H1 (cell line): ENCODE data around the gene FAM170B. TPM values are rescaled to one million over a fixed set of nuclear protein-coding genes. Genes with fewer than 3 reads are reported as not detected.

Experiments
- CTCF ChIA-PET: fragments of 300-600 bp; sonication (Branson Sonifier 250); formaldehyde crosslinking; loops from one replicate; lab custom pipeline; 2021; ENCODE audit not compliant: partially characterized antibody; lab: Charles Lee
- POLR2A ChIA-PET: fragments of 300-600 bp; sonication (Branson Sonifier 250); formaldehyde crosslinking; loops from one replicate; lab custom pipeline; 2021; ENCODE audit warnings: inconsistent platforms; ENCODE audit not compliant: partially characterized antibody; lab: Charles Lee
- DNase-seq, 2 experiments: peaks; one replicate each; pipeline versions ENCODE4 v3.0.0 to v3.0.0-alpha.2; 2010 to 2022; ENCODE audit warnings: low spot score in 2 of 2, low read depth in 1 of 2, mixed read lengths in 1 of 2
- FAIRE-seq: peaks from 2 replicates; lab custom pipeline; 2011; peaks lifted over from hg19 to GRCh38; lab: Jason Lieb, UNC
- H2AFZ ChIP-seq: 2 replicates; pipeline ENCODE4 v1.8.1; 2012; ENCODE audit warnings: low read length, inconsistent platforms
- H2AK5ac ChIP-seq: 2 replicates; pipeline ENCODE4 v1.6.1; 2013; ENCODE audit warnings: low read depth, low read length
- H2BK120ac ChIP-seq: replicated peaks from 2 replicates; pipeline ENCODE3; 2013; ENCODE audit warnings: low read depth, low read length, inconsistent platforms
- H2BK12ac ChIP-seq: 2 replicates; pipeline ENCODE4 v1.6.1; 2013; ENCODE audit warnings: low read depth, low read length
- H2BK15ac ChIP-seq: 2 replicates; pipeline ENCODE4 v1.6.1; 2013; ENCODE audit warnings: low read length
- H2BK20ac ChIP-seq: 2 replicates; pipeline ENCODE4 v1.6.1; 2013; ENCODE audit warnings: low read length
- H2BK5ac ChIP-seq: 2 replicates; pipeline ENCODE4 v1.6.1; 2013; ENCODE audit warnings: low read depth, low read length
- H3K14ac ChIP-seq: 2 replicates; pipeline ENCODE4 v1.6.1; 2013; ENCODE audit warnings: inconsistent platforms; ENCODE audit not compliant: insufficient read length
- H3K18ac ChIP-seq: 2 replicates; pipeline ENCODE4 v1.6.1; 2013; ENCODE audit warnings: low read length; ENCODE audit errors: extremely low read depth
- H3K23ac ChIP-seq: 2 replicates; pipeline ENCODE4 v1.6.1; 2013; ENCODE audit warnings: inconsistent platforms; ENCODE audit not compliant: insufficient read length
- H3K23me2 ChIP-seq: 2 replicates; pipeline ENCODE4 v1.6.1; 2013; ENCODE audit warnings: low read depth, low read length
- H3K27ac ChIP-seq: 2 replicates; pipeline ENCODE4 v1.6.1; 2011; ENCODE audit warnings: low read depth, low read length, inconsistent platforms
- H3K27me3 ChIP-seq, 4 experiments: replicated peaks in 1 of 4; 1 replicate in 1 of 4; 2 replicates in 3 of 4; pipeline versions ENCODE4 v1.6.1 to v1.8.1; 2011 to 2013; ENCODE audit warnings: low read length in 3 of 4, mild to moderate bottlenecking in 3 of 4, inconsistent platforms in 2 of 4, mixed read lengths in 2 of 4, moderate library complexity in 1 of 4; ENCODE audit not compliant: control insufficient read depth in 3 of 4, insufficient read depth in 3 of 4; ENCODE audit errors: extremely low read depth in 1 of 4
- H3K36me3 ChIP-seq, 4 experiments: 2 replicates each; pipeline versions ENCODE4 v1.6.1 to v1.8.1; 2011 to 2013; ENCODE audit warnings: mild to moderate bottlenecking in 4 of 4, low read length in 3 of 4, moderate library complexity in 2 of 4, control low read depth in 1 of 4, inconsistent platforms in 1 of 4; ENCODE audit not compliant: insufficient read depth in 4 of 4, control insufficient read depth in 2 of 4
- H3K4ac ChIP-seq: replicated peaks from 2 replicates; pipeline ENCODE3; 2013; ENCODE audit warnings: low read length, low read depth, mixed read lengths, inconsistent platforms; ENCODE audit not compliant: insufficient read length
- H3K4me1 ChIP-seq, 4 experiments: replicated peaks in 1 of 4; 1 replicate in 1 of 4; 2 replicates in 3 of 4; pipeline versions ENCODE4 v1.6.1 to v1.8.1; 2011 to 2013; ENCODE audit warnings: low read length in 3 of 4, inconsistent platforms in 2 of 4, mixed read lengths in 1 of 4; ENCODE audit not compliant: insufficient read depth in 4 of 4, control insufficient read depth in 3 of 4
- H3K4me2 ChIP-seq, 2 experiments: 2 replicates each; pipeline versions ENCODE4 v1.6.1 to v1.8.1; 2011 to 2013; ENCODE audit warnings: low read depth in 2 of 2, low read length in 2 of 2, control low read depth in 1 of 2, inconsistent platforms in 1 of 2, mild to moderate bottlenecking in 1 of 2; ENCODE audit not compliant: insufficient read depth in 1 of 2
- H3K4me3 ChIP-seq, 4 experiments: fragments of 200-600, 300-600 bp in 1 of 4; sonication (generic), shearing (Covaris generic), sonication (Bioruptor Twin) in 1 of 4; 2 replicates each; pipeline versions ENCODE4 v1.5.1 to v1.8.1; 2011 to 2016; ENCODE audit warnings: low read length in 4 of 4, low read depth in 3 of 4, control low read depth in 2 of 4, inconsistent platforms in 2 of 4, mild to moderate bottlenecking in 2 of 4, mixed read lengths in 1 of 4, moderate library complexity in 1 of 4; ENCODE audit not compliant: insufficient read depth in 2 of 4; ENCODE audit errors: extremely low read depth in 1 of 4
- H3K56ac ChIP-seq: replicated peaks from 2 replicates; pipeline ENCODE3; 2013; ENCODE audit warnings: low read depth, mild to moderate bottlenecking, mixed read lengths, low read length, inconsistent platforms; ENCODE audit not compliant: insufficient read length
- H3K79me1 ChIP-seq: 2 replicates; pipeline ENCODE4 v1.6.1; 2013; ENCODE audit warnings: low read depth, low read length, control low read depth
- H3K79me2 ChIP-seq, 2 experiments: 2 replicates each; pipeline versions ENCODE4 v1.6.1 to v1.8.1; 2012 to 2013; ENCODE audit warnings: low read length in 2 of 2, mild to moderate bottlenecking in 2 of 2, inconsistent platforms in 1 of 2; ENCODE audit not compliant: insufficient read depth in 2 of 2, control insufficient read depth in 1 of 2
- H3K9ac ChIP-seq, 4 experiments: replicated peaks in 1 of 4; 1 replicate in 1 of 4; 2 replicates in 3 of 4; pipeline versions ENCODE4 v1.6.1 to v1.8.1; 2011 to 2013; ENCODE audit warnings: low read depth in 3 of 4, low read length in 3 of 4, control low read depth in 2 of 4, mild to moderate bottlenecking in 2 of 4, moderate library complexity in 2 of 4, inconsistent platforms in 1 of 4; ENCODE audit errors: extremely low read depth in 1 of 4
- H3K9me3 ChIP-seq, 2 experiments: 2 replicates each; pipeline versions ENCODE4 v1.6.1 to v1.8.1; 2012 to 2013; ENCODE audit warnings: mild to moderate bottlenecking in 2 of 2, moderate library complexity in 2 of 2, control low read depth in 1 of 2, inconsistent platforms in 1 of 2, low read depth in 1 of 2, low read length in 1 of 2, mixed read lengths in 1 of 2; ENCODE audit not compliant: insufficient read depth in 2 of 2
- H4K20me1 ChIP-seq, 2 experiments: replicated peaks in 1 of 2; 2 replicates each; pipeline versions ENCODE3 to v1.8.1; 2011 to 2013; ENCODE audit warnings: inconsistent platforms in 2 of 2, low read length in 2 of 2, mild to moderate bottlenecking in 1 of 2; ENCODE audit not compliant: insufficient read depth in 2 of 2, control insufficient read depth in 1 of 2
- H4K5ac ChIP-seq: 2 replicates; pipeline ENCODE4 v1.6.1; 2013; ENCODE audit warnings: low read length, low read depth, mixed read lengths, inconsistent platforms; ENCODE audit not compliant: insufficient read length
- H4K8ac ChIP-seq: 2 replicates; pipeline ENCODE4 v1.8.0; 2013; ENCODE audit warnings: mild to moderate bottlenecking, moderate library complexity, low read length, inconsistent platforms; ENCODE audit not compliant: insufficient read depth; ENCODE audit errors: extremely low read depth
- H4K91ac ChIP-seq: replicated peaks from 2 replicates; pipeline ENCODE3; 2013; ENCODE audit warnings: low read length, mixed read lengths, inconsistent platforms; ENCODE audit not compliant: insufficient read length
- ASH2L ChIP-seq: fragments of 200-600, 300-600 bp; sonication (generic); IDR thresholded peaks from one replicate; pipeline ENCODE4 v1.7.1; 2017; ENCODE audit warnings: low read length
- EGR1 ChIP-seq: IDR thresholded peaks from 2 replicates; pipeline ENCODE4 v1.6.1; 2011; ENCODE audit warnings: low read depth, low read length, borderline replicate concordance
- JUND ChIP-seq: IDR thresholded peaks from 2 replicates; pipeline ENCODE4 v1.6.1; 2011; ENCODE audit warnings: mild to moderate bottlenecking, improper control_type of control experiment, low read length
- POLR2A ChIP-seq, 2 experiments: IDR thresholded peaks; 1 replicate in 1 of 2; 2 replicates in 1 of 2; pipeline ENCODE4 v1.6.1; 2011; ENCODE audit warnings: low read depth in 2 of 2, low read length in 2 of 2, mild to moderate bottlenecking in 2 of 2; ENCODE audit errors: control extremely low read depth in 1 of 2
- SAP30 ChIP-seq: fragments of 300-600 bp; sonication (generic); IDR thresholded peaks from 2 replicates; pipeline ENCODE4 v1.7.1; 2012; ENCODE audit warnings: low read length, moderate library complexity, mild to moderate bottlenecking, inconsistent platforms; ENCODE audit not compliant: insufficient read depth, insufficient replicate concordance
- TAF1 ChIP-seq: IDR thresholded peaks from 2 replicates; pipeline ENCODE4 v1.6.1; 2011; ENCODE audit warnings: mild to moderate bottlenecking, low read depth, low read length
- WGBS, 2 experiments: shearing (Covaris generic) in 1 of 2; methylation state at CpG; one replicate each; pipeline versions ENCODE4 v1.1.6 to v1.1.7; 2013 to 2015; ENCODE audit warnings: low lambda C conversion rate in 2 of 2, mixed read lengths in 2 of 2, inconsistent platforms in 1 of 2, low coverage in 1 of 2, missing lambda C conversion rate in 1 of 2; ENCODE audit not compliant: insufficient replicate concordance in 2 of 2, insufficient coverage in 1 of 2, insufficient read length in 1 of 2; ENCODE audit errors: extremely low coverage in 1 of 2, missing lambda C conversion rate in 1 of 2; 5-methylcytosine and 5-hydroxymethylcytosine counted together
- polyA plus RNA-seq, 7 experiments: library from polyadenylated mRNA; depleted of rRNA in 3 of 7; stranded (reverse) in 5 of 7; unstranded in 2 of 7; fragments of >200 nt in 5 of 7; fragments of 200-250 nt in 2 of 7; gene quantifications; 1 replicate in 5 of 7; 2 replicates in 1 of 7; 4 replicates in 1 of 7; pipeline versions ENCODE4 v1.2.1 to v1.2.3, GENCODE V29; 2011 to 2013; ENCODE audit warnings: missing spikeins in 2 of 7, mixed read lengths in 2 of 7
- total RNA-seq: library from RNA; stranded (reverse); fragmentation: NEBNext Ultra II Directional; extraction: Animal tissue kit (Norgen Biotek cat#: 25700); gene quantifications from 2 replicates; pipeline ENCODE4 v1.2.1, GENCODE V29; 2021
- TF ChIP-seq, protein P1 (sequence below): IDR thresholded peaks from 2 replicates; pipeline ENCODE4 v1.6.1; 2012; ENCODE audit warnings: low read length, inconsistent platforms

The FAM170B gene
- total and polyA plus RNA-seq, 2 of the 8 experiments (the other 6 are each of a cell fraction or from before 2014, with no cell fraction given): not detected

GRCh38 chr10:49134327-49134726 is 506 bp upstream of the FAM170B start:
- no peaks in the 10 kb centered on the region for H4K20me1 ChIP-seq
- no peak overlapping the region for H4K8ac ChIP-seq
- H3K23ac ChIP-seq: no peak overlapping the region
- H3K4me2 ChIP-seq: no peak overlapping the region
- H3K14ac ChIP-seq: no peak overlapping the region
- CTCF ChIA-PET: interaction anchor here (2.0 kb wide), 1 partner anchor 30 kb away, joined by 5 read pairs; no protein-coding TSS in a partner anchor
- FAIRE-seq (no peak), DNase-seq (no peak)
- WGBS, 2 experiments: 95% methylated on average over 3 of the region's 3 CpGs; no CpG with 5 or more reads in 1 of the 2 experiments
- H2BK15ac ChIP-seq: no peak overlapping the region
- no peak overlapping the region for H3K56ac ChIP-seq
- H3K9ac ChIP-seq: no peak overlapping the region
- H3K4me1 ChIP-seq: no peaks in the 10 kb centered on the region; a peak in 1 of 7 replicates
- H3K79me2 ChIP-seq: no peaks in the 10 kb centered on the region
- H3K27ac ChIP-seq: no peak overlapping the region
- no peak overlapping the region for H3K4me3 ChIP-seq
- H4K5ac ChIP-seq: no peak overlapping the region
- no peak overlapping the region for H3K18ac ChIP-seq
- no peak overlapping the region for H2BK12ac ChIP-seq
- TF ChIP-seq POLR2A (IDR thresholded peaks at IDR 0.05; ENCODE audit: control extremely low read depth in 1 of 2, low read depth in 2 of 2, low read length in 2 of 2): no peak
- TF ChIP-seq JUND: no peak
- no peak for TF ChIP-seq SAP30
- no peak for TF ChIP-seq EGR1
- no peak for TF ChIP-seq ASH2L
- TF ChIP-seq TAF1: no peak
- TF ChIP-seq, protein P1, sequence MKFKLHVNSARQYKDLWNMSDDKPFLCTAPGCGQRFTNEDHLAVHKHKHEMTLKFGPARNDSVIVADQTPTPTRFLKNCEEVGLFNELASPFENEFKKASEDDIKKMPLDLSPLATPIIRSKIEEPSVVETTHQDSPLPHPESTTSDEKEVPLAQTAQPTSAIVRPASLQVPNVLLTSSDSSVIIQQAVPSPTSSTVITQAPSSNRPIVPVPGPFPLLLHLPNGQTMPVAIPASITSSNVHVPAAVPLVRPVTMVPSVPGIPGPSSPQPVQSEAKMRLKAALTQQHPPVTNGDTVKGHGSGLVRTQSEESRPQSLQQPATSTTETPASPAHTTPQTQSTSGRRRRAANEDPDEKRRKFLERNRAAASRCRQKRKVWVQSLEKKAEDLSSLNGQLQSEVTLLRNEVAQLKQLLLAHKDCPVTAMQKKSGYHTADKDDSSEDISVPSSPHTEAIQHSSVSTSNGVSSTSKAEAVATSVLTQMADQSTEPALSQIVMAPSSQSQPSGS: no peak
- no peak overlapping the region for H4K91ac ChIP-seq
- H3K4ac ChIP-seq: no peak overlapping the region
- POLR2A ChIA-PET: no interaction called here
- no peak overlapping the region for H2BK20ac ChIP-seq
- no peak overlapping the region for H2AFZ ChIP-seq
- H3K27me3 ChIP-seq: no peaks in the 10 kb centered on the region
- no peaks in the 10 kb centered on the region for H3K36me3 ChIP-seq
- H2AK5ac ChIP-seq: no peak overlapping the region
- H3K9me3 ChIP-seq: no peaks in the 10 kb centered on the region
- H3K79me1 ChIP-seq: no peaks in the 10 kb centered on the region
- no peaks in the 10 kb centered on the region for H3K23me2 ChIP-seq
- H2BK5ac ChIP-seq: no peak overlapping the region
- no peak overlapping the region for H2BK120ac ChIP-seq
